ENCODE data around the gene PDE8A.

PDE8A gene

DNA sequence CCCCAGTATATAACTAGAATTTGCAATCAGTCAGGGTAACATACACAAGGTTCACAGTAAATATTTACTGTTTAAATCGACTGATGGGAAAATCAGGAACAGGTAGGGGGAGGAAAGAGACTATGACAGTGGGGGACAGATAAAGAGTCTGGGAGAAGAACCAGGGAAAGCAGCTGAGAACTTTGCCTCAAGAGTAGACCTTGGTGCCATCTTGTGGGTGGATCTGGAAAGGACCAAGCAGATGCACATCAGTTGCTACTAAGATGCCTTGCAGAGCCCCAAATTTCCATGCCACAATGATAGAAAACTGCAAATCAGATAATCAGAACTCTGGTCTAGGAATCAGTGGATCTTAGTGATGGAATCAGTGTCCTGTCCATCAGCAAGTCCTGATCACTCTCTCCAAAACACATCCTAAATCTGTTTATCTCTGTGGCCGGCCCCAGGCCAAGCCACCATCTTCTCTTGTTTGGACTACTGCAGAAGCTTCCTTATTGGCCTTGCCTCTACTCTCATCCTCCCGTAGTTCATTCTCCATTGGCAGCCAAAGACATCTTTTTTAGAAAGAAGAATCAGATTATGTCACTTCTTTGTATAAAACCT is 62.7 kb downstream of the PDE8A start:
- Histone ChIP-seq H3K4me1 (ENCODE audit: control insufficient read depth in 2 of 2, insufficient read depth in 2 of 2, low read length in 2 of 2) (peaks cover 7 to 8% of the 10 kb centered on the region in 2 donors), H3K27me3 (ENCODE audit: control insufficient read depth in 2 of 2, insufficient read depth in 2 of 2, low read length in 2 of 2) (no peaks in the 10 kb centered on the region), H3K4me3 (ENCODE audit: low read length in 2 of 2) (no peak overlapping the region), H3K9ac (ENCODE audit: low read depth in 1 of 2, low read length in 2 of 2) (no peak overlapping the region), H3K9me3 (ENCODE audit: control insufficient read depth in 2 of 2, low read length in 2 of 2) (no peaks in the 10 kb centered on the region), H3K36me3 (ENCODE audit: control insufficient read depth in 2 of 2, insufficient read depth in 2 of 2, low read length in 2 of 2) (no peaks in the 10 kb centered on the region), H3K27ac (ENCODE audit: low read depth in 2 of 2, low read length in 2 of 2) (no peak overlapping the region)

DNA sequence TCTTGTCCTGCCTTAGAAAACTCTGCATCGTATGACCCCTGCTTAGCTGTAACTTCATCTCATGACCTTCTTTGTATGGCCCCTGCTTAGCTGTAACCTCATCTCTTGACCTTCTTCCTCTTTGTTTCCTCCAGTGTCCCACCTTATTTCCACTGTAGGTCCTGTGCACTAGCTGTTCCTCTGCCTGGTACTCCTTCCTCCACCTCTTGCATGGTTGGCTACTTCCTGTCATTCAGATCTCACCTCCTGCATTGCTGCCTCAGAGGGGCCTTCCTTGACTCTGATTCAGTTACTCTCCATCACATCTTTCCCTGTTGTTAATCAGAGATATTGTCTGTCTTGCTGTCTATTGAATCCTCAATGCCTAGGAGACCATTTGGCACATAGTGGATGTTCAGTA is 63.2 kb downstream of the PDE8A start:
- no peaks in the 10 kb centered on the region for H3K36me3 ChIP-seq (ENCODE audit: control insufficient read depth in 2 of 2, insufficient read depth in 2 of 2, low read length in 2 of 2)
- H3K27me3 ChIP-seq (ENCODE audit: control insufficient read depth in 2 of 2, insufficient read depth in 2 of 2, low read length in 2 of 2) = no peaks in the 10 kb centered on the region
- no peak overlapping the region for H3K9ac ChIP-seq (ENCODE audit: low read depth in 1 of 2, low read length in 2 of 2)
- no peak overlapping the region for H3K27ac ChIP-seq (ENCODE audit: low read depth in 2 of 2, low read length in 2 of 2)
- peaks cover 7 to 8% of the 10 kb centered on the region in 2 donors for H3K4me1 ChIP-seq (ENCODE audit: control insufficient read depth in 2 of 2, insufficient read depth in 2 of 2, low read length in 2 of 2)
- no peak overlapping the region for H3K4me3 ChIP-seq (ENCODE audit: low read length in 2 of 2)
- H3K9me3 ChIP-seq (ENCODE audit: control insufficient read depth in 2 of 2, low read length in 2 of 2) = no peaks in the 10 kb centered on the region

DNA sequence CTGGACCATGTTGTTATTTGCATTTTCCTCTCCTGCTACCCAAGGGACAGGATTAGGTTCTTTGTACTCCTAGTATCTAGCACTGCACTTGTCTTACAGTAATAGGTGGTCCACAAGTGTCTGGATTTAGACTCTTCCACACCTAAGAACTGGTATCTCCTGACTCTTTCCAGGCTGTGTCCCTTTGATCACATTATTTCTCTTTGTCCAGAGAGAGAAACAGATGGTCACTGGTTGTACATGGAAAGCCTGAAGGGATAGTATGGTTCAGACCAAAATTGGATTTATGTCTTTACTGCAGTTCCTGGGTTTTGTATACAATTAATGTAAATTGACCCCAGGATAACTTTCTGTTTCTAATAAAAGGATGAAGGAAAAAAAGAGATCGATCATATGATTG is 64.0 kb downstream of the PDE8A start:
- no peak overlapping the region for H3K27ac ChIP-seq (ENCODE audit: low read depth in 2 of 2, low read length in 2 of 2)
- H3K4me3 ChIP-seq (ENCODE audit: low read length in 2 of 2) = no peak overlapping the region
- no peaks in the 10 kb centered on the region for H3K27me3 ChIP-seq (ENCODE audit: control insufficient read depth in 2 of 2, insufficient read depth in 2 of 2, low read length in 2 of 2)
- no peaks in the 10 kb centered on the region for H3K9me3 ChIP-seq (ENCODE audit: control insufficient read depth in 2 of 2, low read length in 2 of 2)
- H3K36me3 ChIP-seq (ENCODE audit: control insufficient read depth in 2 of 2, insufficient read depth in 2 of 2, low read length in 2 of 2) = no peaks in the 10 kb centered on the region
- peaks cover 7 to 8% of the 10 kb centered on the region in 2 donors for H3K4me1 ChIP-seq (ENCODE audit: control insufficient read depth in 2 of 2, insufficient read depth in 2 of 2, low read length in 2 of 2)
- no peak overlapping the region for H3K9ac ChIP-seq (ENCODE audit: low read depth in 1 of 2, low read length in 2 of 2)

DNA sequence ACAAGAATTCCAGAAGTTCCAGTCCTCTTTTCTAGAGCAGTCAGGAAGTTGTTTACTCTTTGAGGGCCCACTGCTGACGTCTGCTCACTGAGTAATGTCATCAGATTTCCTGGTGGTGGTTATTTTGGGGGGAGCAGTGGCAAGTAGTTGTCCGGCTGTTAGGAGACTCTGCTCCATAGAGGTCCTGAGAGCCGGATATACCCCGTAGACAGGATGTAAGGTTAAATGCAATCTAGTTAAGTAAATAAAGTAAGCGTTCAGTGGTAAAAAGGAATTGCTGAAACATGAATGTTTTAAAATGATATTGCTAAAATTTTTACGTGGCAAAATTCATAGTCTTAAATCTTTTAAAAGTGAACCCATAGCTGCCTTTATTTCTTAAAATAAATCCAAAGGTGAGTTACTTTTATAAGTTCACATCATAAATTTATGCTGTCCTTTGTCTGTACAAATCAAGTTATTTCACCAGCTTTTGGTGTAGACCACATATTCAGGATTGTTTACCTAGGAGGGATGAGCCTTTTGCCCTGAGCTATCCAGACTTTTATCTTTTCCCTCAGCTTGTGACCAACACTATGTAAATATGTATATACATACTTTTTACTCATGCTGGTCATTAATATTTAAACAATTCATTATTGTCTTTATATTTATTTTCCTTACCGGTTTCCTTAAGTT is 65.8 kb downstream of the PDE8A start:
- no peaks in the 10 kb centered on the region for H3K27me3 ChIP-seq (ENCODE audit: control insufficient read depth in 2 of 2, insufficient read depth in 2 of 2, low read length in 2 of 2)
- peaks cover 7 to 8% of the 10 kb centered on the region in 2 donors for H3K4me1 ChIP-seq (ENCODE audit: control insufficient read depth in 2 of 2, insufficient read depth in 2 of 2, low read length in 2 of 2)
- H3K9ac ChIP-seq (ENCODE audit: low read depth in 1 of 2, low read length in 2 of 2) = no peak overlapping the region
- H3K36me3 ChIP-seq (ENCODE audit: control insufficient read depth in 2 of 2, insufficient read depth in 2 of 2, low read length in 2 of 2) = no peaks in the 10 kb centered on the region
- no peak overlapping the region for H3K4me3 ChIP-seq (ENCODE audit: low read length in 2 of 2)
- no peaks in the 10 kb centered on the region for H3K9me3 ChIP-seq (ENCODE audit: control insufficient read depth in 2 of 2, low read length in 2 of 2)
- no peak overlapping the region for H3K27ac ChIP-seq (ENCODE audit: low read depth in 2 of 2, low read length in 2 of 2)

DNA sequence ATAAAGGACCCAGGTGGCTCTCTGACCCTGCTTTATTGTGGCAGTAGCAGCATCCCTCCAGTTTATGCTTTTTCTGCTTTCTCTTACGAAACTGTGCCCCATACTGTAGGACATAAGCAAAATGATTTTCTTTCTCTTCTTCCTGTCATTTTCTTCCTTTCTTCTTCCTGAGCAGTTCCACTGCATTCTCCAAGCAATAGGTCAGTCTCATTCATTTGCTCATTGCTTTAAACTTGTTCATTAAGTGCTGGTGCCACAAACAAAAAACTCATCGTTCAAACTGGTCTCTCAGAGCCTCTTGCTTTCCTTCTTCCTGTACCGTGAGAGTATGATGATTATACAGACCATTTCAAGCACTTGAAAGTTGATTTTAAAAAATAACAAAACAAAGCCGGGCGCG is 66.8 kb downstream of the PDE8A start:
- Histone ChIP-seq H3K4me1 (ENCODE audit: control insufficient read depth in 2 of 2, insufficient read depth in 2 of 2, low read length in 2 of 2) (peaks cover 7 to 8% of the 10 kb centered on the region in 2 donors), H3K9ac (ENCODE audit: low read depth in 1 of 2, low read length in 2 of 2) (no peak overlapping the region), H3K9me3 (ENCODE audit: control insufficient read depth in 2 of 2, low read length in 2 of 2) (no peaks in the 10 kb centered on the region), H3K27me3 (ENCODE audit: control insufficient read depth in 2 of 2, insufficient read depth in 2 of 2, low read length in 2 of 2) (no peaks in the 10 kb centered on the region), H3K4me3 (ENCODE audit: low read length in 2 of 2) (no peak overlapping the region), H3K36me3 (ENCODE audit: control insufficient read depth in 2 of 2, insufficient read depth in 2 of 2, low read length in 2 of 2) (no peaks in the 10 kb centered on the region), H3K27ac (ENCODE audit: low read depth in 2 of 2, low read length in 2 of 2) (no peak overlapping the region)

DNA sequence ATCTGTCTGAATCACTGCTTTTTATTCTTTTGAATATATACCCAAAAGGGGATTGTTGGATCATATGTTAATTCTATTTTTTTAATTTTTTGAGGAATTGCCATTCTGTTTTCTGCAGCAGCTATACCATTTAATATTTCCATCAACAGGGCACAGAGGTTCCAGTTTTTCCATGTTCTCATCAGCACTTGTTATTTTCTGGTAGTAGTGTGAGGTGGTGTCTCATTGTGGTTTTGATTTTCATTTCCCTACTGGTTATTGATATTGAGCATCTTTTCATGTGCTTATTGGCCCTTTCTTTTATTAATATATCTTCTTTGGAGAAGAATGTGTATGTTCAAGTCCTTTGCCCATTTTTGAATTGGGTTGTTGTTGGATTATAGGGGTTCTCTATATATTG is 68.1 kb downstream of the PDE8A start:
- Histone ChIP-seq H3K36me3 (ENCODE audit: control insufficient read depth in 2 of 2, insufficient read depth in 2 of 2, low read length in 2 of 2) (no peaks in the 10 kb centered on the region), H3K4me3 (ENCODE audit: low read length in 2 of 2) (no peak overlapping the region)

DNA sequence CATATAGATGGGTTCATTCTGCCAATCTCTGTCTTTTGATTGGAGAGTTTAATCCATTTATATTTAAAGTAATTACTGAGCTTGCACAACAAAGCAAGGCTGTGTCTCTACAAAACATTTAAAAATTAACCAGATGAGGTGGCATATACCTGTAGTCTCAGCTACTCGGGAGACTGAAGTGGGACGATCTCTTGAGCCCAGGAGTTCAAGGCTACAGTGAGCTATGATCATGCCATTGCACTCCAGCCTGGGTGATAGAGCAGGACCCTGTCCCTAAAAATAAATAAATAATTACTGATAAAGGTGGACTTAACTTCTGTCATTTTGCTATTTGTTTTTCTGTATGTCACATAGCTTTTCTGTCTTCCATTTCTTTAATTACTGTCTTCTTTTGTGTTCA is 78.1 kb downstream of the PDE8A start:
- Histone ChIP-seq H3K4me3 (ENCODE audit: low read length in 2 of 2) (no peak overlapping the region), H3K27me3 (ENCODE audit: control insufficient read depth in 2 of 2, insufficient read depth in 2 of 2, low read length in 2 of 2) (no peaks in the 10 kb centered on the region), H3K36me3 (ENCODE audit: control insufficient read depth in 2 of 2, insufficient read depth in 2 of 2, low read length in 2 of 2) (no peaks in the 10 kb centered on the region), H3K9me3 (ENCODE audit: control insufficient read depth in 2 of 2, low read length in 2 of 2) (no peaks in the 10 kb centered on the region), H3K9ac (ENCODE audit: low read depth in 1 of 2, low read length in 2 of 2) (no peak overlapping the region), H3K27ac (ENCODE audit: low read depth in 2 of 2, low read length in 2 of 2) (no peak overlapping the region), H3K4me1 (ENCODE audit: control insufficient read depth in 2 of 2, insufficient read depth in 2 of 2, low read length in 2 of 2) (no peaks in the 10 kb centered on the region)

More for the DNA sequence above, 68.1 kb downstream of the PDE8A start:
- H3K27me3 ChIP-seq (ENCODE audit: control insufficient read depth in 2 of 2, insufficient read depth in 2 of 2, low read length in 2 of 2) = no peaks in the 10 kb centered on the region
- H3K4me1 ChIP-seq (ENCODE audit: control insufficient read depth in 2 of 2, insufficient read depth in 2 of 2, low read length in 2 of 2) = peaks cover 7 to 8% of the 10 kb centered on the region in 2 donors
- no peaks in the 10 kb centered on the region for H3K9me3 ChIP-seq (ENCODE audit: control insufficient read depth in 2 of 2, low read length in 2 of 2)
- H3K9ac ChIP-seq (ENCODE audit: low read depth in 1 of 2, low read length in 2 of 2) = no peak overlapping the region
- no peak overlapping the region for H3K27ac ChIP-seq (ENCODE audit: low read depth in 2 of 2, low read length in 2 of 2)

DNA sequence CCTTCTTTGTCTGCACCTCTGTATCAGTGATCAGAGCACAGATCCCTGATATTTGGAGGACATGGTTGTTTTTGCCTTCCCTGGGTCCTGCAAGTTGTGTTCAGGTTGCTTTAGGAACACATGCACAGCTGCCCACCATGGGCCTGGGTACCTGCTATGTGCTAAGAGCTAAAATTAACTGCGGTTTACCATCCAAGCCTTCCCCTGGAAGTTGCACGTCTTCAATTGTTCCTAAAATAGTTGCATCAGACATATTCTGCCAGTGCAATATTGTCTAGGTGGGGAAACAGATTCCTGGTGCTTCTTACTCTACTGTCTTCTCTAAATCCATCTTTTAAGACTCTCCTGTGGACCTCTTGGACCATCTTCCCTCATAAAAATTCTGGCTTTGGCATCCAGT is 80.9 kb downstream of the PDE8A start:
- Histone ChIP-seq H3K4me3 (ENCODE audit: low read length in 2 of 2) (no peak overlapping the region), H3K9me3 (ENCODE audit: control insufficient read depth in 2 of 2, low read length in 2 of 2) (no peaks in the 10 kb centered on the region), H3K27ac (ENCODE audit: low read depth in 2 of 2, low read length in 2 of 2) (no peak overlapping the region), H3K27me3 (ENCODE audit: control insufficient read depth in 2 of 2, insufficient read depth in 2 of 2, low read length in 2 of 2) (no peaks in the 10 kb centered on the region), H3K4me1 (ENCODE audit: control insufficient read depth in 2 of 2, insufficient read depth in 2 of 2, low read length in 2 of 2) (no peaks in the 10 kb centered on the region), H3K9ac (ENCODE audit: low read depth in 1 of 2, low read length in 2 of 2) (no peak overlapping the region), H3K36me3 (ENCODE audit: control insufficient read depth in 2 of 2, insufficient read depth in 2 of 2, low read length in 2 of 2) (peaks cover 4 to 8% of the 10 kb centered on the region in 2 donors)

DNA sequence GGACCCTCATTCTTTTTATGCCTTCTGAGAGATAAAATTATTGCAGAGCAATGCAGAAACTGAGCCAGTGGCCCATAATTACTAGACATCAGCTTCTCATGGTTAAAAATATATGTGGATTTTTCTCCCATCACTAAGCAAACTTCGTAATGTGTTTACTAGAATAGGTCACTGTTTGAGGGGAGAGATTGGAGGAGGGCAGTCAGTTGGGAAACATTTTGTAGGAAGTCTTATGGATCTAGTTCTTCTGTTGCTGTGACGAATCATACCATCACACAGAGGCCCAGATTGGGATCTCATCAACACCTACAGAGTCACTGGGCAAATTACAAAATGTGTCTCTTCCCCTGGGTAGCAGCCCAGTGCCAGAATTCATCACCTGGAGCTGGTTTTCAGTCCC is 81.4 kb downstream of the PDE8A start:
- Histone ChIP-seq H3K9me3 (ENCODE audit: control insufficient read depth in 2 of 2, low read length in 2 of 2) (no peaks in the 10 kb centered on the region), H3K9ac (ENCODE audit: low read depth in 1 of 2, low read length in 2 of 2) (no peak overlapping the region), H3K27ac (ENCODE audit: low read depth in 2 of 2, low read length in 2 of 2) (no peak overlapping the region), H3K4me3 (ENCODE audit: low read length in 2 of 2) (no peak overlapping the region), H3K27me3 (ENCODE audit: control insufficient read depth in 2 of 2, insufficient read depth in 2 of 2, low read length in 2 of 2) (no peaks in the 10 kb centered on the region), H3K4me1 (ENCODE audit: control insufficient read depth in 2 of 2, insufficient read depth in 2 of 2, low read length in 2 of 2) (no peaks in the 10 kb centered on the region), H3K36me3 (ENCODE audit: control insufficient read depth in 2 of 2, insufficient read depth in 2 of 2, low read length in 2 of 2) (peaks cover 4 to 13% of the 10 kb centered on the region in 2 donors)

DNA sequence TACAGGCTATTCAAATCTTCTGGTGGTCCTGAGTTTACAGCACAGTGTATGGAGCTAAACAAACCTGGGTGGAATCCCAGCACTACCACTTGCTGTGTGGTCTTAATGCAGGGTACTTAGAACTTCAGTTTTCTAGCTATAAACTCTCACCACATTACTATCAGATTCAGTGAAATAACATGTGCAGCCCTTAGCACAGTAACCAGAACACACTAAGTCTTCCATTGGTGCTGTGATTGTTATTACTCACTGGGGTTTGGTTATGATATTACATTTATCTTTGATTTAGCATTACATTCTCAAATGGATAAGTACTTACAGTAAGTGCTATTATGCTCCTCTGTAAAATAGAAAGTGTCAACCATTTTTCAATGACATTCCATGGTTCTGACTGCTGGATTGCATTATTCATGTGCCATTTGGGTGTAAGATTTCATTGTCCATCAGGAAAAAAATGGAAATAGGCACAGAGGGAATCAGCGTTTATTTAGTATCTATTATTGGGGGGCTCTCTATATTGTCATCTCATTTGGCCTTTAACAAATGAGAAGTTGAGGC is 81.9 kb downstream of the PDE8A start:
- H3K27me3 ChIP-seq (ENCODE audit: control insufficient read depth in 2 of 2, insufficient read depth in 2 of 2, low read length in 2 of 2) = no peaks in the 10 kb centered on the region
- no peaks in the 10 kb centered on the region for H3K4me1 ChIP-seq (ENCODE audit: control insufficient read depth in 2 of 2, insufficient read depth in 2 of 2, low read length in 2 of 2)
- H3K36me3 ChIP-seq (ENCODE audit: control insufficient read depth in 2 of 2, insufficient read depth in 2 of 2, low read length in 2 of 2) = peaks cover 7 to 13% of the 10 kb centered on the region in 2 donors
- H3K4me3 ChIP-seq (ENCODE audit: low read length in 2 of 2) = no peak overlapping the region
- no peak overlapping the region for H3K9ac ChIP-seq (ENCODE audit: low read depth in 1 of 2, low read length in 2 of 2)
- no peaks in the 10 kb centered on the region for H3K9me3 ChIP-seq (ENCODE audit: control insufficient read depth in 2 of 2, low read length in 2 of 2)
- no peak overlapping the region for H3K27ac ChIP-seq (ENCODE audit: low read depth in 2 of 2, low read length in 2 of 2)
